ENCODE results near the gene TBC1D3G.
"Not testable (repeated sequence)": the region's sequence is repeated elsewhere in the genome, so short reads cannot be mapped to it uniquely, and the experiment has no call there.

TBC1D3G gene

DNA sequence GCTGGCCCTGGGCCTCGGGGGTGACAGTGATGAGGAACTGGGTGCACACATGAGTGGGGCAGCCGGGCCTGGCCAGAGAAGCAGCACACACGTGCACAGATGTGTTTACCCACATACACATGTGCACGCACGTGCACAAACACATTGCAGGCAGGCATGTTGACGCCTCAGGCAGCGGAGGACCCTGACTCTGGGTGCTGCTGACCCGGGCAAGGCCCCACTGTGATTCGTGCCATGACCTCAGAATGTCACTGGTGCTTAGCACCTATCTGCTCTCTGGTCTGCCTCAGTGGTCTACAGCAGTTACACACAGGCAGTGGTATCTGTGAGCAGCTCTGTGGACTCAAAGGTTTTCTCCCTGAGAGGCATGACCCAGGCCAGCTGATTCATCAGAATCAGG, at the start of gene TBC1D3G:
TSS of gene TBC1D3G (plus strand) at position 301 of the 400 bp plus-strand sequence. CDS start 1,528 bp downstream, outside the sequence.
- DNase-seq = not testable (repeated sequence)

DNA sequence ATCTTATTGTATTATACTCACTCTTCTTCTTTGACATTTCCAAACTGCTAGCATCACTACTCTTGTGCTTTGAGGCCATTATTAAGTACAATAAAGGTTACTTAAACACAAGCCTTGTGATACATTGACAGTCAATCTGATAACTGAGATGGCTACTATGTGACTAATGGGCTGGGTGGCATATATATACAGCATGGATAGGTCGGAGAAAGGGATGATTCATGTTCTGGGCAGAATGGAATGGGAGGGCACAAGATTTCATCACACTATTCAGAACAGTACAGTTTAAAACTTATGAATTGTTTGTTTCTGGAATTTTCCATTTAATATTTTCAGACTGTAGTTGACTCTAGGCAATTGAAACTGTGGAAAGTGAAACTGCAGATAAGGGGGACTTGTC, 40.4 kb upstream of the TBC1D3G start:
- not testable (repeated sequence) for DNase-seq

DNA sequence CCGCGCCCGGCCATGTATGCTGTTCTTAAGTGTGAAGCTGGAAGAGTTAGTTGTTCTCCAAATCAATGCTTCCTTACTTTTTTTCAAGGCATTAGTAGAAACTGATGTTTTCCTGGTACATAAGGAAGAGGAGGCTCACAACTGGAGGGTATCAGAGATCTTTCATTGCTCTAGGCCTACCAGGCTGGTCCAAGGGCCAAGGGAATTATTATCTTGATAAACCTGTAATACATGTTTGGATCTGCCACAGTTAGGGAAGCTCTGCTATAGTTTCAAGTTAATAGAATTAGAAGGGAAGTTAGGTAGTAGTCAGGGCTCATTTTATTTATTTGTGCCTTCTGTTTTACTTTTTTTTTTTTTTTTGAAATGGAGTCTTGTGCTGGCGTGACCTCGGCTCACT, 39.5 kb upstream of the TBC1D3G start:
- not testable (repeated sequence) for DNase-seq

DNA sequence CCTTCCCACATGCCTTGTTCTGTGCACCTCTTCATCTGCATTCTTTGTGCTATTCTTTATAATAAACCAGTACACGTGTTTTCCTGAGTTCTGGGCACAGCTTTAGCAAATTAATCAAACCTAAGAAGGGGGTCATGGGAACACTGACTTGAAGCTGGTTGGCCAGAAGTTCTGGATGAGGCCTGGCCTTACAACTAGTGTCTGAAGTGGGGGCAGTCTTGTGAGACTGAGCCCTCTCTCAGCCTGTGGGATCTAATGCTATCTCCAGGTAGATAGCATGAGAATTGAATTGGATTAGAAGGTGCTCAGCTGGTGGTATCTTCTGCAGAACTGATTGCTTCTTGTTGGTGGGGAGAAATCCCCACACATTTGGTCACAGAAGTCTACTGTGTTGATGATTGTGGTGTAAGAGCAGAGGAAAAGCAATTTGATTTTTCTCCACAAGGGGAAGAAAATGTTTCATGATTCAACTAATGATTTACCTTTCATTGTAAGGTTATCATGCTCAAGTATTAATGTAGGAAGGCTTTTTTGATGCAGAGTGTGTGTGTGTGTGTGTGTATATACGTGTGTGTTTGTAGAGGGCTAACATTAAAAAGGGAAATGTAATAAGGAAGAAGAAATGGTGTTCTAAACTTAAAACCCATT, 33.6 kb upstream of the TBC1D3G start:
- not testable (repeated sequence) for DNase-seq

DNA sequence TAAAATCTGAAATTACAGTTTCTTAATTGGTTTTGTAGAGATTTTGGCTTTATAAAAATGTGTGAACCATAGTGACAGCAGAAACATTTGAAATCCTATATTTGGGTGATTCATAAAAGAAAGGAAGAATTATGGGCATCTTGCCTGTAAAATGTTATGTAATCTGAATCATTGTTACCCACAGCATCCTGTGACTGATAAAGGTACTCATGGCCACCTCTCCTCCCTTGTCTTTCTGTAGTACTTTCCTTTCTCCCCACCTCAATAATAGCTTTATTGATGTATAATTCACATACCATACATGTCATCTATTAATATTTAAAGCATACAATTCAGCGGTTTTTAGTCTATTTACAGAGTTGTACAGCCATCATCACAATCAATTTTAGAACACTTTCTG, 28.5 kb upstream of the TBC1D3G start:
- DNase-seq = not testable (repeated sequence)

DNA sequence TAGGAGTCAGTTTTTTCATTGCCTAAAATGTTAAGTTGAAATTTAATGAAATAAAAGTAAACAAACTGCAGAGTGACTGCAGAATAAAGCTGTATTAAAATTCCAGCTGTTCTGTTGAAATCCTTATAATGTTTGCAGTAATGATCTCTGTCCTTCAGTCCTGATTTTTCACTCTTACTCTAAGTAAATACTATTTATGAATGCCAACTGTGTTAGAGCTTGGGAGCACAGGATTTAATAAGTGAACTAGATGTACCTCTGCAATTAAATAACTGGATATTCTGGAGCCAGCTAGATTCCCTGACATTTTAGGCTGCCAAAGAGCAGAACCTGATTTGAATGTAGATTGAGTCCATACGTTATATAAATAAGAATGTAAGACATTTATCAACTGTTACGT, 7.9 kb upstream of the TBC1D3G start:
- not testable (repeated sequence) for DNase-seq

DNA sequence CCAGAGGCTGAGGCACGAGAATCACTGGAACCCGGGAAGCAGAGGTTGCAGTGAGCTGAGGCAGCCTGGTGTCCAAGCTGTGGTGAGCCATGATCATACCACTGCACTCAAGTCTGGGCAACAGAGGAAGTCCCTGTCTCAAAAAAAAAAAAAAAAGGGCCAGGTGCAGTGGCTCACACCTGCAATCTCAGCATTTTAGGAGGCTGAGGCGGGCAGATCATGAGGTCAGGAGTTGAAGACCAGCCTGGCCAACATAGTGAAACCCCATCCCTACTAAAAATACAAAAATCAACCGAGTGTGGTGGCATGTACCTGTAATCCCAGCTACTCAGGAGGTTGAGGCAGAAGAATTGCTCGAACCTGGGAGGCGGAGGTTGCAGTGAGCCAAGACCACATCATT, 38.8 kb downstream of the TBC1D3G start:
- not testable (repeated sequence) for DNase-seq

DNA sequence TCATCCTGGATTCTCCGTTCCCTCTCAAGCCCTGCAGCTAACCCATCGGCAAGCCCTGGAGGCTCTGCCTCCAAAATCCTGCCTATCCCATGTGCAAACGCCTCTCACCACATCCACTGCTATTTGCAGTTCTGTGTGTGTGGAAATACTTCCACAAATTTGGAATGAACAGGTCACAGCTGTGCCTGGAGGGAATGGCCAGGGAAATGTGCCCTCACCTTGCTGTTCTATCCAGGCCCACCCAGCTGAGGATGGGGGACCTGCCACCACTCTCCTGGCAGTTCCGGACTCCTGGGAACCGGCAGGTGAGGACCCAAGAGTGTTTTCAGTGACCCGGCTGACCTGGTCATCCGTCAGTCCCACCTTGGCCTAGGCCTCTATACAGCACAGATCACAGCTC, 52.3 kb downstream of the TBC1D3G start:
- not testable (repeated sequence) for DNase-seq
